IPS DF 19.7 (cell line): ENCODE data around the gene TMEM178B.

Experiments
- DNase-seq: peaks from one replicate; pipeline ENCODE4 v3.0.0-alpha.2; 2013; ENCODE audit warnings: low read depth, low spot score

Gene TMEM178B

GRCh38 chr7:141221007-141221612 lies 147.2 kb downstream of the TMEM178B start:
- DNase-seq = no peak

- DNase-seq = no peak
Observed at GRCh38 chr7:141225916-141226618, 152.2 kb downstream of the TMEM178B start.

GRCh38 chr7:141227454-141227853 lies 153.6 kb downstream of the TMEM178B start:
- DNase-seq = no peak

- DNase-seq = no peak
Observed at GRCh38 chr7:141228482-141228881, 154.6 kb downstream of the TMEM178B start.

- DNase-seq = no peak
Observed at GRCh38 chr7:141231018-141231792, 157.3 kb downstream of the TMEM178B start.

- no peak for DNase-seq
Observed at GRCh38 chr7:141232286-141233051, 158.6 kb downstream of the TMEM178B start.

GRCh38 chr7:141234335-141235105 lies 160.7 kb downstream of the TMEM178B start:
- DNase-seq = no peak

- no peak for DNase-seq
Observed at GRCh38 chr7:141235656-141236055, 161.8 kb downstream of the TMEM178B start.

GRCh38 chr7:141238596-141239243 lies 164.9 kb downstream of the TMEM178B start:
- DNase-seq = no peak

- DNase-seq = no peak
Observed at GRCh38 chr7:141239661-141240060, 165.8 kb downstream of the TMEM178B start.

- no peak for DNase-seq
Observed at GRCh38 chr7:141242568-141242967, 168.7 kb downstream of the TMEM178B start.

GRCh38 chr7:141243368-141243767 lies 169.5 kb downstream of the TMEM178B start:
- DNase-seq = no peak

- DNase-seq = no peak
Observed at GRCh38 chr7:141244435-141244834, 170.6 kb downstream of the TMEM178B start.

GRCh38 chr7:141246426-141246825 lies 172.6 kb downstream of the TMEM178B start:
- DNase-seq = no peak

- DNase-seq = no peak
Observed at GRCh38 chr7:141251180-141251579, 177.3 kb downstream of the TMEM178B start.

- no peak for DNase-seq
Observed at GRCh38 chr7:141251957-141252356, 178.1 kb downstream of the TMEM178B start.

- DNase-seq = no peak
Observed at GRCh38 chr7:141257597-141257996, 183.7 kb downstream of the TMEM178B start.

GRCh38 chr7:141258559-141258958 lies 184.7 kb downstream of the TMEM178B start:
- DNase-seq = no peak

GRCh38 chr7:141262101-141263090 lies 188.5 kb downstream of the TMEM178B start:
- no peak for DNase-seq
